C4-2B (cell line): ENCODE measurements around the gene ARAF.

Experiments used
- CTCF ChIP-seq: fragments of 450-650 bp; conservative IDR thresholded peaks from 2 replicates; pipeline ENCODE4 v1.5.1; 2017; ENCODE audit warnings: mild to moderate bottlenecking
- ZFX ChIP-seq: fragments of 450-650 bp; IDR thresholded peaks from 2 replicates; pipeline ENCODE4 v1.6.1; 2017

- TF ChIP-seq CTCF (no peak), ZFX (no peak)
These were observed 3.6 kb downstream of the ARAF start for GRCh38 chrX:47564438-47565085.
